ENCODE data around the gene CALM3. TPM values are rescaled to one million over a fixed set of nuclear protein-coding genes. Genes with fewer than 3 reads are reported as not detected.

CALM3 gene
- total RNA-seq, 4 donors from 2014 or later = 109 to 170 (median 142) TPM

GRCh38 chr19:46633130-46633529 is 32.0 kb downstream of the CALM3 start:
- Histone ChIP-seq H3K9me3 (no peaks in the 10 kb centered on the region), H3K27me3 (peaks cover 24 to 32% (median 31%) of the 10 kb centered on the region in 3 donors), H3K4me3 (no peak overlapping the region), H3K4me1 (peaks cover 4 to 14% of the 10 kb centered on the region in 2 donors), H3K36me3 (no peaks in the 10 kb centered on the region), H3K27ac (no peak overlapping the region)
- TF ChIP-seq POLR2A (IDR thresholded peaks at IDR 0.05) = no peak
- TF ChIP-seq CTCF (IDR thresholded peaks at IDR 0.05 in 4 of 5, conservative IDR thresholded peaks at IDR 0.05 in 1 of 5) = no peak
- intact Hi-C loops (cut with DNase I; ENCODE audit: low total_unique reads) (no loop called here), in situ Hi-C loops (cut with MboI; ENCODE audit: low sequenced_read_pairs in 4 of 4) (no loop called here)
- DNase-seq (no peak), ATAC-seq (no peak)

GRCh38 chr19:46634045-46634655 is 33.0 kb downstream of the CALM3 start:
- peaks cover 32 to 36% (median 33%) of the 10 kb centered on the region in 3 donors for H3K27me3 ChIP-seq

GRCh38 chr19:46634656-46635218 is 33.6 kb downstream of the CALM3 start:
- Histone ChIP-seq H3K4me3 (peak overlapping the region in 2 of 4 donors; percentile 38 to 43), H3K27ac (no peak overlapping the region), H3K9me3 (no peaks in the 10 kb centered on the region), H3K36me3 (no peaks in the 10 kb centered on the region), H3K4me1 (peaks cover 18 to 23% of the 10 kb centered on the region in 2 donors), H3K27me3 (peaks cover 34 to 42% (median 39%) of the 10 kb centered on the region in 3 donors)
- no peak for DNase-seq
- no peak for TF ChIP-seq POLR2A (IDR thresholded peaks at IDR 0.05)
- TF ChIP-seq CTCF (IDR thresholded peaks at IDR 0.05 in 4 of 5, conservative IDR thresholded peaks at IDR 0.05 in 1 of 5) = no peak
- intact Hi-C loops (cut with DNase I; ENCODE audit: low total_unique reads) (loop anchor here (1.0 kb wide), 1 partner anchor 27 kb away; the partner anchor contains the start of gene DACT3), in situ Hi-C loops (cut with MboI; ENCODE audit: low sequenced_read_pairs in 4 of 4) (no loop called here)
- no peak for ATAC-seq

More at GRCh38 chr19:46634045-46634655, 33.0 kb downstream of the CALM3 start:
- no peak for TF ChIP-seq CTCF (IDR thresholded peaks at IDR 0.05 in 4 of 5, conservative IDR thresholded peaks at IDR 0.05 in 1 of 5)
- no peak for TF ChIP-seq POLR2A (IDR thresholded peaks at IDR 0.05)
- in situ Hi-C loops (cut with MboI; ENCODE audit: low sequenced_read_pairs in 4 of 4) = no loop called here
- DNase-seq (peak; percentile 64 to 83), ATAC-seq (peak; percentile 70 to 92)
- H3K36me3 ChIP-seq = no peaks in the 10 kb centered on the region
- intact Hi-C loops (cut with DNase I; ENCODE audit: low total_unique reads) = loop anchor here (1.0 kb wide), 1 partner anchor 27 kb away; the partner anchor contains the start of gene DACT3
- peak overlapping the region in 3 of 4 donors; percentile 39 to 60 (median 43) for H3K4me3 ChIP-seq
- H3K4me1 ChIP-seq = peaks cover 12 to 17% of the 10 kb centered on the region in 2 donors
- H3K9me3 ChIP-seq = no peaks in the 10 kb centered on the region
- no peak overlapping the region for H3K27ac ChIP-seq

- ATAC-seq (no peak), DNase-seq (no peak)
- in situ Hi-C loops (cut with MboI; ENCODE audit: low sequenced_read_pairs in 4 of 4) (no loop called here), intact Hi-C loops (cut with DNase I; ENCODE audit: low total_unique reads) (no loop called here)
- TF ChIP-seq CTCF (IDR thresholded peaks at IDR 0.05 in 4 of 5, conservative IDR thresholded peaks at IDR 0.05 in 1 of 5) (no peak), POLR2A (IDR thresholded peaks at IDR 0.05) (no peak)
- Histone ChIP-seq H3K27me3 (peaks cover 45 to 56% (median 52%) of the 10 kb centered on the region in 3 donors), H3K9me3 (no peaks in the 10 kb centered on the region), H3K36me3 (no peaks in the 10 kb centered on the region), H3K4me3 (no peak within 1 kb of the TSS), H3K27ac (no peak within 1 kb of the TSS), H3K4me1 (peaks cover 18 to 24% of the 10 kb centered on the region in 2 donors)
These were observed 35.0 kb downstream of the CALM3 start, which contains the start of gene GNG8 for GRCh38 chr19:46635920-46636761. TSS of gene GNG8 (minus strand) at chr19:46636202. CDS start at chr19:46634682, 1,520 bp downstream.

Data from gastrocnemius medialis (tissue), 4 donors.